Measurements from ENCODE around the gene ATP8A1.

ATP8A1 gene

GRCh38 chr4:42624551-42624950 lies 32.4 kb downstream of the ATP8A1 start:
- no peak for DNase-seq

- no peak for DNase-seq
Observed at GRCh38 chr4:42618023-42618422, 38.9 kb downstream of the ATP8A1 start.

- no peak for DNase-seq
Observed at GRCh38 chr4:42617030-42617429, 39.9 kb downstream of the ATP8A1 start.

- no peak for DNase-seq
Observed at GRCh38 chr4:42616572-42616971, 40.3 kb downstream of the ATP8A1 start.

- DNase-seq = no peak
Observed at GRCh38 chr4:42615131-42615763, 41.7 kb downstream of the ATP8A1 start.

- DNase-seq = no peak
Observed at GRCh38 chr4:42612898-42613297, 44.0 kb downstream of the ATP8A1 start.

- no peak for DNase-seq
Observed at GRCh38 chr4:42610941-42611340, 46.0 kb downstream of the ATP8A1 start.

GRCh38 chr4:42609051-42609450 lies 47.9 kb downstream of the ATP8A1 start:
- no peak for DNase-seq

- no peak for DNase-seq
Observed at GRCh38 chr4:42608551-42608950, 48.4 kb downstream of the ATP8A1 start.

GRCh38 chr4:42607011-42607726 lies 49.7 kb downstream of the ATP8A1 start:
- DNase-seq = no peak

GRCh38 chr4:42605264-42605663 lies 51.6 kb downstream of the ATP8A1 start:
- DNase-seq = no peak

GRCh38 chr4:42603862-42604261 lies 53.0 kb downstream of the ATP8A1 start:
- DNase-seq = no peak

- no peak for DNase-seq
Observed at GRCh38 chr4:42600578-42600977, 56.3 kb downstream of the ATP8A1 start.

GRCh38 chr4:42596918-42597317 lies 60.0 kb downstream of the ATP8A1 start:
- no peak for DNase-seq

GRCh38 chr4:42594888-42595287 lies 62.0 kb downstream of the ATP8A1 start:
- no peak for DNase-seq

- DNase-seq = no peak
Observed at GRCh38 chr4:42588909-42589308, 68.0 kb downstream of the ATP8A1 start.

- DNase-seq = no peak
Observed at GRCh38 chr4:42586775-42587174, 70.1 kb downstream of the ATP8A1 start.

GRCh38 chr4:42579903-42580302 lies 77.0 kb downstream of the ATP8A1 start:
- no peak for DNase-seq

- DNase-seq = no peak
Observed at GRCh38 chr4:42578187-42578586, 78.7 kb downstream of the ATP8A1 start.

GRCh38 chr4:42574870-42575430 lies 82.0 kb downstream of the ATP8A1 start:
- DNase-seq = no peak

GRCh38 chr4:42573249-42573648 lies 83.7 kb downstream of the ATP8A1 start:
- DNase-seq = no peak

- no peak for DNase-seq
Observed at GRCh38 chr4:42570221-42570620, 86.7 kb downstream of the ATP8A1 start.

GRCh38 chr4:42568610-42569207 lies 88.2 kb downstream of the ATP8A1 start:
- peak; percentile 23 to 35 for DNase-seq

- no peak for DNase-seq
Observed at GRCh38 chr4:42566835-42567234, 90.1 kb downstream of the ATP8A1 start.
